ENCODE measurements around the gene HS3ST5.

GRCh38 chr6:114291428-114291827, 51.4 kb downstream of the HS3ST5 start:
- TF ChIP-seq POLR2A (IDR thresholded peaks at IDR 0.05; ENCODE audit: low read depth, low read length) (no peak), POLR2AphosphoS5 (IDR thresholded peaks at IDR 0.05; ENCODE audit: low read depth, low read length) (no peak), TAF1 (IDR thresholded peaks at IDR 0.05; ENCODE audit: low read depth, low read length) (no peak)
